GM21786 (cell line): ENCODE measurements around the gene RFX3.
A peak's percentile ranks its signal among the peaks of the same experiment; 100 is the strongest.

Experiments used
- ATAC-seq: cut with Tn5 transposase; IDR thresholded peaks from one replicate; pipeline ENCODE4 v1.9.1; 2021; ENCODE audit not compliant: unreplicated experiment

Gene RFX3

GRCh38 chr9:3285365-3286161 lies 240.2 kb downstream of the RFX3 start:
- no peak for ATAC-seq

DNA sequence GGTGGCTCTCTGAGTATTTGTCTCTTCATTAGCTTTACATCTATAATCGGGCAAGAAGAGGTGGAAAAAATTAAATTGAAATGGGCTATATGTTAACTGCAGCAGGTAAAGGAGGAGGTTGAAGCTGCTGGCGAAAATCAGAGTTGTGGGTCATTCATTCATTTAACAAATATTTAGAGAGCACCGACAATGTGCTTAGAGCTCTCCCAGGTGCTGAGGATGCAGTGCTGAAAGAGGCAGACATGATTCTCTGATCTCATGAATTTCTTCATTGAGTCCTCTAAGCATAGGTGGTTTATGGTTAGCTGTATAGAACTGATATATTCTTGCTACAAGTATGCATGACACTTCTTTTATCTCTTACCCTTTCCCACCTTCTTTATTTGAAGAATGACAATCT lies 243.4 kb downstream of the RFX3 start:
- no peak for ATAC-seq

DNA sequence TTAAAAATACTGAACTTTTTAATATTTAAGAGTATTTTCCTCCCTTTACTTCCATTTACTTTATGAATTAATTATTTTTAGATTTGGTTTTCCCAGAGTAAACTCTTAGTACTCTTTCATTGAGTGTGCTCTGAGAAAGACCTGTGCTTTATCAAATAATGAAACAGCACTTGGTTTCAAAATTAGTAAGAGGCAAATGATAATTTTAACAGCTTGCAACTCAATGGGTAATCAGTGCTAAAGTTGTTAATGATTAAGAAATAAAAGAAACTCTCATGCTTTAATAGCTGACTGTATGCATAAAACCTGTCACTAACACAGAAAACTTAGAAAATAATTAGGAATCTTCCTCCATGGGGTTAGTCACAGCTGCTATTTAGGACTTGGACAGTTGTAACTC lies 244.4 kb downstream of the RFX3 start:
- ATAC-seq: peak; percentile 82

DNA sequence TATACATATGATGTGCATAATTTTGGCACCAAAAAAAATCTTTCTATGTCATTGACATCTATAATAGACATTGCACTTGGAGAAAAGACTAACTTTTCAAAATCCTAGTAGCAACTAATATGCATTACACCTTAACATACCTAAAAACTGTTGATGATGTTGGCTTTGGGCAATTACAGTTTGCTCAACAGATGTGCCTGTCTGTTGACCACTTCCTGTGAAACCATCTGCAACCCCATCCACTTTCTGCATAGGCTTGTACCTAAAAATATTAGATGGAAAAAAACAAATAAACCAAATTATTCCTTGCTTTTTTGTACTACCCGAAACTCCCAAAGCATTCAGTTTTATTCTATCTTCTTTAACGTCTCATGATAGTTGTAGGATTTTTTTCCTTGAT lies 248.6 kb downstream of the RFX3 start:
- ATAC-seq: peak; percentile 53

- no peak for ATAC-seq
Observed at GRCh38 chr9:3271581-3271980, 254.2 kb downstream of the RFX3 start.

DNA sequence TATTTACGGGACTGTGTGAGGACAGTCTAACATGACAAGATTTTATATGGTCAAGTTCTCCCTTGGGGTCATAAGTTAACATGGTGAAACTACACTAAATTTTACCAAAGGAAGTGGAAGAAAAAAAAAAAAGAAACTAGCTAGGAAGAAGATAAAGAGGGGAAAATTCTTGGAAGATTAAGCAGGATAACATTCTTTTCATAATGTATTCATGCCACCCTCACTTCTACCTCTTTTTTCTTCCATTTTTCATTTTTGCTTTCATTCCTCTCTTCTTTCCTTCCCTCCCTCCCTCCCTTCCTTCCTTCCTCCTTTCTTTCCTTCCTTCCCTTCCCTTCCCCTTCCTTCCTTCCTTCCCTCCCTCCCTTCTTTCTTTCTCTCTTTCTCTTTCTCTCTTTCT lies 254.6 kb downstream of the RFX3 start:
- no peak for ATAC-seq

GRCh38 chr9:3268223-3268622 lies 257.6 kb downstream of the RFX3 start:
- no peak for ATAC-seq

DNA sequence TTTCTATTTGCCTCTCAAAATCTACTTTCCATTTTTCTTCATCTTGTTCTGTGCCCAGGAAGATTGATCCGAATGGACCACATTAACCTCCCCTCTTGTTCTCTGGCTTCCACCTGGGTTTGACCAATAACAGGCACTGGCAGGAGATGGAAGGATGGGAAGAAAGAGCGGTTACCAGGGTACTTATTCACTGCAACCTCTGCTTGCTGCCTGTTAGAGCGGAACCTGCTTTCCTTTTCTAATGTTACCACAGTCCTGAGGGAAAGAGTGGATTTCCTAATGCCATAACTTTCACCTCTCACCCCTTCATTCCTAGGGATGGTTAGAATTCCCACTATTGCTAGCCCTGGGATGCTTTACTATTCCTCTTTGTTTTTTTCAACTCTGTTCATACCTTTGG lies 262.1 kb downstream of the RFX3 start:
- no peak for ATAC-seq

DNA sequence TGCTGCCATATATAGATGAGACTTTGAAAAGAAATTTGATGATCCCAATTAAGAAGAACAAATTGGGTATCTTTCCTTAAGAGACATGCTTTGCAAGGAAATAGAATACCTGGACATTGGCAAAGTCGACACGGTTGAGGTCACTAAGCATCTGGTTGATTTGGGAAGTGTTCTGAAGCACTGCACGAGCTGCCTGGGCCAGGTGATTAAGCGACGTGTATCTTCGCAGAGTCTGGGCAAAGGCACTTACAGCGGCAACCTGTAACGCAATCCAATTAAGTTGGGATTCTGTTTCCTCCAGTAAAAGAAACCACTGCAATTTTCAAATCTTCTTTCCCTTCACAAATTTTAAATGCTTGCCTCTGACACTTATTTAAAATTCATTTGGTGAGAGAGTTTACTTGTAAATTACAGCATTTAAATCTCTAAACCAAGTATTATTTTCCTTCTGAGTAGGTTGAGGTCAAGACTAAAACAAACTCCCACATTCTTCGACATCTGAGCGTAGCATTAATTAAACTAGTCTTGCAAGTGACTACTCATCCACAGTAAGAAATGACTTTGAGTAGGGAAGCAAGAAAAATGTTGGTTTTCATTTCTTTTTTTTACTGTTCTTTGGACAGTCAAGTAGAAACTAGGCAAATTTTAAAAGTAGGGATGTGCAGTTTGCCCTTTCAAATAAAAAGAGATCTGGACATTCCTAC lies 262.8 kb downstream of the RFX3 start:
- no peak for ATAC-seq

- ATAC-seq: no peak
Observed at GRCh38 chr9:3261484-3261883, 264.3 kb downstream of the RFX3 start.

- no peak for ATAC-seq
Observed at GRCh38 chr9:3256571-3257330, 269.1 kb downstream of the RFX3 start.

DNA sequence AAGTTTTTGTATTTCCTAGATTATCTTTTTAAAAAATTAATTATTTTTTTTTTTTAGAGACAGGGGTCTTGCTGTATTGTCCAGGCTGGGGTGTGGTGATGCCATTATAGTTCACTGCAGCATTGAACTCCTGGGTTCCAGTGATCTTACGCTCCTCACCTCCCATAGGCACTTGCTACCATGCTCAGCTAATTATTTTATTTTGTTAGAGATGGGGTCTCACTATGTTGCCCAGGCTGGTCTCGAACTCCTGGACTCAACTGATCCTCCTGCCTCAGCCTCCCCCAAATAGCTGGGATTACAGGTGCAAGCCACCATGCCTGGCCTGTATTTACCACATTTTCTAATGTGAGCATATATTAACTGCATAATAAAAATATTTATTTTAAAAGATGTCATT lies 274.5 kb downstream of the RFX3 start:
- ATAC-seq: no peak

- no peak for ATAC-seq
Observed at GRCh38 chr9:3250741-3251140, 275.1 kb downstream of the RFX3 start.

GRCh38 chr9:3247211-3247610 lies 278.6 kb downstream of the RFX3 start:
- ATAC-seq: no peak

GRCh38 chr9:3246241-3246640 lies 279.6 kb downstream of the RFX3 start:
- no peak for ATAC-seq

DNA sequence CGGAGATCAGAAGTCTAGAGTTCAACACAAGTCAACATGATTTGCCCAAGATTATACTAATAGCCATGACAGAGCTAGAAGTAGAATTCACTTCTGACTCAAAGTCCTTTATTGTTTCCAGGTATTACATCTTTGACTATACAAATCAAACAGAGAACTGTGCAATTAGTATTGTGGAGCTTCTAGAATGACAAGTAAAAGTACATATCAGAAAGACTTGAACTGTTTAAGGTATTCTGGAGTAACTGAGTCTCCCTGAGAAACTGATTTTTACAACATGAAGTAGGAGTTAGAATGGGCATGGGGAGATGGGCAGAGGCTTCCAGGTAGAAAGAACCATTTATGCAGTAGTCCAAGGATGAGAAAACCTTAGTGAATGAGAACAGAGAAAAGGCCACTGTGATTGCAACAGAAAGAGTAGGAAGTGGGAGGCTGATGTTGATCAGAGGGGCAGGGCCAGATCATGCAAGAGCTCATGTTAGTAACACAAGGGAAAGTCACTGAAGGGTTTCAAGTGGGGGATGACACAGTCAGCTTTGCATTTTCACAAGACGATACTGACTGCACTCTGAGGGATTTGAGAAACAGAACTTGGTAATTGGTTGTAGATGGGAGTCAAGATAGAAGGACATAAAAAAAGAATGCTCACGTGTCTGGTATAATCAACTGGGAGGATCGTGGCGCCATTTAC lies 280.7 kb downstream of the RFX3 start:
- ATAC-seq: peak; percentile 61

DNA sequence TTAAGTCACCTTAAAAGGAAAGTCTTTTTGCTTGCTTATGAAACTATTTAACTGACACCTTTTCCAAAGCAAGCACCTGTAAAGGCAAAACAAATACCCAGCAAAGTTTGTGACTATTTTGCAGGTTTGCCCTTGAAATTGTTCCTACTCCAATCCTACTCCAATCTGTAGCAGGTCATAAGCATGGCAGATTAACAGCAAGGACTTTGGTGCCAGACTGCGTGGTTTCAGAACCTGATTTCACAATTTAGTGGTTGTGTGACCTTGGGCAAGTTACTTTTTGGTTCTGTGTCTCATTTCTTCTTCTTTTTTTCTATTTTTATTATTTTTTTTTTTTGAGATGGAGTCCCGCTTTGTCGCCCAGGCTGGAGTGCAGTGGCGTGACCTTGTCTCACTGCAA lies 282.1 kb downstream of the RFX3 start:
- ATAC-seq: no peak

DNA sequence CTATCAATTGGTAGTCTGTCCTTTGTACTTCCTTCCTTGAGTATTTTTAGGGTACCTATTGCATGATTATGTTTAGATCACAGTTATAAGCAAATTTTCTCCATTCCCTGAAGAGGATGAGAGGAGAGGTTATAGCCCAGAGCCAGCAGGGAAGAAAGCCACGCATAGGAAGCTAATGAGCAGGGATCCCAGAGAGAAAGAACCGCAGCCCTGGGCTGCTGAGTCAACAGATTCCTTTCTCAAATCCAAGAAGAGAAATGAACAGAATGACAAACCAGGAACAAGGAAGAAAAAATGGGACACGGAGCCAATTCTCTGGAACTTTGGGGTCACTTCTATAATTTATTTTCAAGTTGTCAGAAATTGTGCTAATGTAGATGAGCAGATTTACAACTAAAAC lies 284.5 kb downstream of the RFX3 start:
- no peak for ATAC-seq

- ATAC-seq: peak; percentile 90
Observed at GRCh38 chr9:3240656-3241268, 285.0 kb downstream of the RFX3 start.

DNA sequence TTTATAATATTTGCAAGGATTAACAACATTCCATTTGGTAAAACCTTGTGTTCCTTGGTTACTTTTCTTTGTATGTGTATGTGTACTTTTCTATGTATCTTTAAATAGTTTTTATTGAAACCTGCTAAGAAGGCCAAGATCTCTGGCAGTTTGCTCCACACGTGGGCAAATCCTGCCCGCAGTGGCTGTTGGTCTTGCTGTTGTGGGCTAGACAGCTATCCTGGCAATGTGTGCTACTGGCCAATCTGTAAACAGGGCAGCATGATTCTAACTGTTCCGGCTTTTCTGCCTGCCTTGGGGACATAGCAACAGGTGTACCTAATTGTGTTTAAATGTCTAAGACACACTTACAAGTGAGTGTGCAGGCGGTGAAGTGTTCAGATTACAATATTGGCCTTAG lies 286.6 kb downstream of the RFX3 start:
- no peak for ATAC-seq

- ATAC-seq: no peak
Observed at GRCh38 chr9:3238236-3238635, 287.6 kb downstream of the RFX3 start.
